GM18499 (cell line): Measurements from ENCODE around the gene ATXN1.
A peak's percentile ranks its signal among the peaks of the same experiment; 100 is the strongest.
"Not testable (repeated sequence)": the region's sequence is repeated elsewhere in the genome, so short reads cannot be mapped to it uniquely, and the experiment has no call there.

ENCODE experiments used
- ATAC-seq: cut with Tn5 transposase; IDR thresholded peaks from one replicate; pipeline ENCODE4 v1.9.1; 2021; ENCODE audit warnings: moderate number of reproducible peaks; ENCODE audit not compliant: insufficient read depth, unreplicated experiment

ATXN1 gene

GRCh38 chr6:16728513-16729182 lies 32.6 kb downstream of the ATXN1 start:
- no peak for ATAC-seq

- ATAC-seq: no peak
Observed at GRCh38 chr6:16727996-16728395, 33.3 kb downstream of the ATXN1 start.

GRCh38 chr6:16725145-16725864 lies 36.0 kb downstream of the ATXN1 start:
- ATAC-seq: no peak

- no peak for ATAC-seq
Observed at GRCh38 chr6:16723826-16724225, 37.4 kb downstream of the ATXN1 start.

GRCh38 chr6:16723402-16723801 lies 37.9 kb downstream of the ATXN1 start:
- ATAC-seq: no peak

GRCh38 chr6:16722630-16723029 lies 38.6 kb downstream of the ATXN1 start:
- ATAC-seq: no peak

GRCh38 chr6:16721977-16722376 lies 39.3 kb downstream of the ATXN1 start:
- ATAC-seq: no peak

GRCh38 chr6:16720861-16721260 lies 40.4 kb downstream of the ATXN1 start:
- no peak for ATAC-seq

GRCh38 chr6:16719488-16719887 lies 41.8 kb downstream of the ATXN1 start:
- no peak for ATAC-seq

GRCh38 chr6:16718356-16718755 lies 42.9 kb downstream of the ATXN1 start:
- ATAC-seq: no peak

GRCh38 chr6:16717275-16717942 lies 43.9 kb downstream of the ATXN1 start:
- no peak for ATAC-seq

- ATAC-seq: no peak
Observed at GRCh38 chr6:16716321-16716858, 44.9 kb downstream of the ATXN1 start.

- ATAC-seq: no peak
Observed at GRCh38 chr6:16713597-16713996, 47.7 kb downstream of the ATXN1 start.

GRCh38 chr6:16712931-16713484 lies 48.3 kb downstream of the ATXN1 start:
- no peak for ATAC-seq

GRCh38 chr6:16712255-16712930 lies 48.9 kb downstream of the ATXN1 start:
- no peak for ATAC-seq

- ATAC-seq: no peak
Observed at GRCh38 chr6:16711546-16712254, 49.6 kb downstream of the ATXN1 start.

- ATAC-seq: peak; percentile 32
Observed at GRCh38 chr6:16706911-16707783, 54.1 kb downstream of the ATXN1 start.

GRCh38 chr6:16706491-16706890 lies 54.8 kb downstream of the ATXN1 start:
- ATAC-seq: not testable (repeated sequence)

GRCh38 chr6:16706029-16706428 lies 55.2 kb downstream of the ATXN1 start:
- no peak for ATAC-seq
